Head of caudate nucleus (tissue), 42 donors: ENCODE data around the gene SYCE1.
"Not testable (repeated sequence)": the region's sequence is repeated elsewhere in the genome, so short reads cannot be mapped to it uniquely, and the experiment has no call there.

Experiments used
- DNase-seq, 42 donors: peaks; one replicate each; pipeline versions ENCODE4 v3.0.0 to v3.0.0-alpha.2; 2020 to 2021; ENCODE audit warnings: mixed read lengths in 7 of 42
- intact Hi-C: fragments of 100-400 bp; cut with DNase I; formaldehyde crosslinking; loops from one replicate; pipeline ENCODE4 v1.15.0; 2022

Gene SYCE1

GRCh38 chr10:133567119-133567518 is 1.7 kb upstream of the SYCE1 start:
- intact Hi-C loops: no loop called here

GRCh38 chr10:133564816-133565215 is 567 bp downstream of the SYCE1 start:
- no peak for DNase-seq
- intact Hi-C loops: no loop called here

More at GRCh38 chr10:133567119-133567518, 1.7 kb upstream of the SYCE1 start:
- DNase-seq: no peak

- intact Hi-C loops: no loop called here
- DNase-seq: peak in 1 of 42 donors; percentile 12
Observed at GRCh38 chr10:133559216-133559615, 6.2 kb downstream of the SYCE1 start.

- intact Hi-C loops: no loop called here
- peak in 1 of 42 donors; percentile 27 for DNase-seq
Observed at GRCh38 chr10:133557381-133557780, 8.0 kb downstream of the SYCE1 start.

GRCh38 chr10:133555521-133555920 is 9.9 kb downstream of the SYCE1 start:
- no peak for DNase-seq
- intact Hi-C loops: no loop called here

- intact Hi-C loops: no loop called here
Observed at GRCh38 chr10:133554600-133554999, 10.8 kb downstream of the SYCE1 start.

GRCh38 chr10:133544506-133544905 is 20.9 kb downstream of the SYCE1 start:
- intact Hi-C loops: no loop called here
- peak in 2 of 42 donors; percentile 21 to 30 for DNase-seq

More at GRCh38 chr10:133554600-133554999, 10.8 kb downstream of the SYCE1 start:
- DNase-seq: peak in 1 of 42 donors; percentile 5

- not testable (repeated sequence) for DNase-seq
Observed at GRCh38 chr10:133541441-133541975, 23.9 kb downstream of the SYCE1 start.

GRCh38 chr10:133537546-133538545 is 27.5 kb downstream of the SYCE1 start:
- DNase-seq: peak in 25 of 42 donors; percentile 20 to 79 (median 45)
- intact Hi-C loops: no loop called here

More at GRCh38 chr10:133541441-133541975, 23.9 kb downstream of the SYCE1 start:
- intact Hi-C loops: not testable (repeated sequence)

- no peak for DNase-seq
- intact Hi-C loops: no loop called here
Observed at GRCh38 chr10:133536198-133536597, 29.2 kb downstream of the SYCE1 start.

- intact Hi-C loops: no loop called here
- DNase-seq: no peak
Observed at GRCh38 chr10:133534417-133534816, 31.0 kb downstream of the SYCE1 start.

GRCh38 chr10:133532871-133533270 is 32.5 kb downstream of the SYCE1 start:
- intact Hi-C loops: no loop called here
- DNase-seq: peak in 1 of 42 donors; percentile 16

GRCh38 chr10:133530506-133530905 is 34.9 kb downstream of the SYCE1 start:
- DNase-seq: no peak
- intact Hi-C loops: no loop called here

GRCh38 chr10:133529576-133529946 is 35.8 kb downstream of the SYCE1 start:
- intact Hi-C loops: no loop called here
- DNase-seq: no peak

GRCh38 chr10:133528845-133529575 is 36.4 kb downstream of the SYCE1 start:
- DNase-seq: peak in 34 of 42 donors; percentile 7 to 75 (median 40)
- intact Hi-C loops: no loop called here

- intact Hi-C loops: no loop called here
- peak in 15 of 42 donors; percentile 17 to 50 (median 24) for DNase-seq
Observed at GRCh38 chr10:133528296-133528844, 37.0 kb downstream of the SYCE1 start.

GRCh38 chr10:133527771-133528271 is 37.6 kb downstream of the SYCE1 start:
- intact Hi-C loops: no loop called here
- peak in 31 of 42 donors; percentile 12 to 71 (median 48) for DNase-seq

GRCh38 chr10:133526957-133527588 is 38.3 kb downstream of the SYCE1 start, which contains the start of gene CYP2E1:
TSS of gene CYP2E1 (plus strand) at chr10:133527363. CDS start at chr10:133527396, 33 bp downstream.
- intact Hi-C loops: no loop called here

More at GRCh38 chr10:133526957-133527588, 38.3 kb downstream of the SYCE1 start, which contains the start of gene CYP2E1:
- no peak for DNase-seq
